ENCODE results near the gene GMDS.

GMDS gene

GRCh38 chr6:2245103-2245876, at the start of gene GMDS:
TSS of gene GMDS (minus strand) at chr6:2245605.
- DNase-seq (ENCODE audit: low read depth): peak; percentile 72

GRCh38 chr6:2285510-2285909, 40.1 kb upstream of the GMDS start:
- DNase-seq (ENCODE audit: low read depth): no peak

- DNase-seq (ENCODE audit: low read depth): no peak
Measured at GRCh38 chr6:2275892-2276242, 30.5 kb upstream of the GMDS start.

- DNase-seq (ENCODE audit: low read depth): no peak
Measured at GRCh38 chr6:2274981-2275891, 29.8 kb upstream of the GMDS start.

- no peak for DNase-seq (ENCODE audit: low read depth)
Measured at GRCh38 chr6:2272696-2273095, 27.3 kb upstream of the GMDS start.

- DNase-seq (ENCODE audit: low read depth): no peak
Measured at GRCh38 chr6:2270054-2270453, 24.6 kb upstream of the GMDS start.

- no peak for DNase-seq (ENCODE audit: low read depth)
Measured at GRCh38 chr6:2266841-2267240, 21.4 kb upstream of the GMDS start.

- DNase-seq (ENCODE audit: low read depth): no peak
Measured at GRCh38 chr6:2266031-2266795, 20.8 kb upstream of the GMDS start.

GRCh38 chr6:2264932-2265331, 19.5 kb upstream of the GMDS start:
- DNase-seq (ENCODE audit: low read depth): no peak

GRCh38 chr6:2263896-2264295, 18.5 kb upstream of the GMDS start:
- DNase-seq (ENCODE audit: low read depth): no peak

- DNase-seq (ENCODE audit: low read depth): no peak
Measured at GRCh38 chr6:2259574-2259973, 14.2 kb upstream of the GMDS start.

GRCh38 chr6:2259002-2259494, 13.6 kb upstream of the GMDS start:
- DNase-seq (ENCODE audit: low read depth): no peak

- no peak for DNase-seq (ENCODE audit: low read depth)
Measured at GRCh38 chr6:2258112-2258511, 12.7 kb upstream of the GMDS start.

GRCh38 chr6:2257363-2257762, 12.0 kb upstream of the GMDS start:
- DNase-seq (ENCODE audit: low read depth): no peak

GRCh38 chr6:2254747-2255146, 9.3 kb upstream of the GMDS start:
- no peak for DNase-seq (ENCODE audit: low read depth)

- no peak for DNase-seq (ENCODE audit: low read depth)
Measured at GRCh38 chr6:2249126-2249525, 3.7 kb upstream of the GMDS start.

- DNase-seq (ENCODE audit: low read depth): no peak
Measured at GRCh38 chr6:2247664-2248063, 2.3 kb upstream of the GMDS start.

- peak; percentile 20 for DNase-seq (ENCODE audit: low read depth)
Measured at GRCh38 chr6:2245877-2246863, 765 bp upstream of the GMDS start.

GRCh38 chr6:2244261-2245102, 923 bp downstream of the GMDS start:
- peak; percentile 6 for DNase-seq (ENCODE audit: low read depth)

- no peak for DNase-seq (ENCODE audit: low read depth)
Measured at GRCh38 chr6:2242311-2242710, 3.1 kb downstream of the GMDS start.

Data from activated T-cell treated with anti-CD3 and anti-CD28 coated beads for 24 hours (primary cell).